KOPT-K1 (cell line): ENCODE data around the gene MAP4K4.

Experiments used
- H3K27ac ChIP-seq: fragments of 200-600 bp; sonication (generic); 2 replicates; pipeline ENCODE4 v1.5.1; 2016; ENCODE audit warnings: antibody characterized with exemption, mild to moderate bottlenecking, low read depth, low read length; ENCODE audit not compliant: poor library complexity, severe bottlenecking
- H3K36me3 ChIP-seq: fragments of 200-600 bp; sonication (generic); 2 replicates; pipeline ENCODE4 v1.5.1; 2017; ENCODE audit warnings: antibody characterized with exemption, mild to moderate bottlenecking, low read length, moderate library complexity; ENCODE audit not compliant: insufficient read depth
- H3K9me3 ChIP-seq: fragments of 200-600 bp; sonication (generic); 2 replicates; pipeline ENCODE4 v1.5.1; 2017; ENCODE audit warnings: antibody characterized with exemption, low read length, mild to moderate bottlenecking; ENCODE audit not compliant: insufficient read depth, poor library complexity, severe bottlenecking

The MAP4K4 gene

DNA sequence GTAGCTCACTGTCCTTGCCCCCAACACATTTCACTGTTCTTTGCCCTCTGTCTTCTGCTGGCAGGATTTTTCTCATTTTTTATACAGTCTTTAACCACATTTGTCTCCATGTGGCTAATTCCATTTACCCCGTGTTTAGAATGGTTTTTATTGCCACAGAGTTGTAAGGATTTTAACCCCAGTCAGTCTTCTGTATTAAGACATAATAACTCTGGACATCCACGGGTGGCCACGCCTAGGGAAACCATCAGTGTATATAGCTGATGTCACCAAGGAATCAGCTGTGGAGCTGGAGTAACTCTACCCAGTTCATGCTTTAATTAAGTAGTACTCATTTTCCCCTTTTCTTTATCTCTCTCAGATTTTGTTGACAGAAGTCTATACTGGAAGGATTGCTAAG is 139.8 kb downstream of the MAP4K4 start:
- H3K27ac ChIP-seq: no peak overlapping the region
- H3K36me3 ChIP-seq: peaks cover 84% of the 10 kb centered on the region
- no peaks in the 10 kb centered on the region for H3K9me3 ChIP-seq

DNA sequence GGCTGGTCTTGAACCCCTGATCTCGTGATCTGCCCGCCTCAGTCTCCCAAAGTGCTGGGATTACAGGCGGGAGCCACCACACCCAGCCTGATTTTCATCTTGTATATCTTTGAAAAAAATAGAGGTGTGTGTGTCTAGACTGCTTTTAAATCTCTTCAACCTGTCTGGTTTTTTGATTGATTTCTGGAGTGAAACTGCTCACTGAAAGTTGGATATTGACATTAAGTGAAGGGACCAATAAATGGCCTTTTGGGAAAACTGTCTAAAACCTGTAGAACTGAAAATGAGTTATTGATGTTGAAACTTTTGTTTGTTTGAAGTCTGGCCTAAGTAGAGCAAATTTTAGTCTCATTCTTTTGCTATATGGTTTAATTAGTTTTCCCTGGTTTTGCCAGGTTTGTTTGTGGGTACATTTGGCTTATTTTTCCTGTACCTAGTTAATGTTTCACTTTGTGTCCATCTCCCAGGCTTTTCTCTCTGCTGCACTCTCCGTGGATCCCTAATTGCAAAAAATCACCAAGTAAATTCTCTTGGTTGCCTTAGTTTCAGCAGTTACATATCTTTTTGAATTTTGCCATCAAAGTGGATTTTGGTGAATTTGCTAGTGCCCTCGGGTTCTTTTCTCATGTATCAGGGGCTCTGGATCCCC is 144.3 kb downstream of the MAP4K4 start:
- Histone ChIP-seq H3K27ac (no peak overlapping the region), H3K9me3 (no peaks in the 10 kb centered on the region), H3K36me3 (peaks cover 94% of the 10 kb centered on the region)

- Histone ChIP-seq H3K36me3 (peaks cover 93% of the 10 kb centered on the region), H3K9me3 (no peaks in the 10 kb centered on the region), H3K27ac (no peak overlapping the region)
These were observed 145.0 kb downstream of the MAP4K4 start for GRCh38 chr2:101842471-101842870.

- Histone ChIP-seq H3K36me3 (peaks cover 92% of the 10 kb centered on the region), H3K9me3 (no peaks in the 10 kb centered on the region), H3K27ac (no peak overlapping the region)
These were observed 145.5 kb downstream of the MAP4K4 start for GRCh38 chr2:101843048-101843447.

GRCh38 chr2:101843471-101843870 is 146.0 kb downstream of the MAP4K4 start:
- no peaks in the 10 kb centered on the region for H3K9me3 ChIP-seq
- peaks cover 92% of the 10 kb centered on the region for H3K36me3 ChIP-seq
- H3K27ac ChIP-seq: no peak overlapping the region

- Histone ChIP-seq H3K36me3 (peaks cover 92% of the 10 kb centered on the region), H3K27ac (no peak overlapping the region), H3K9me3 (no peaks in the 10 kb centered on the region)
These were observed 146.6 kb downstream of the MAP4K4 start for GRCh38 chr2:101844055-101844635.

- peaks cover 78% of the 10 kb centered on the region for H3K36me3 ChIP-seq
- H3K9me3 ChIP-seq: no peaks in the 10 kb centered on the region
- H3K27ac ChIP-seq: no peak overlapping the region
These were observed 149.5 kb downstream of the MAP4K4 start for GRCh38 chr2:101846973-101847372.

GRCh38 chr2:101847661-101848339 is 150.3 kb downstream of the MAP4K4 start:
- no peaks in the 10 kb centered on the region for H3K9me3 ChIP-seq
- H3K27ac ChIP-seq: no peak overlapping the region
- H3K36me3 ChIP-seq: peaks cover 77% of the 10 kb centered on the region

GRCh38 chr2:101848769-101849410 is 151.4 kb downstream of the MAP4K4 start:
- peaks cover 77% of the 10 kb centered on the region for H3K36me3 ChIP-seq
- H3K9me3 ChIP-seq: no peaks in the 10 kb centered on the region

GRCh38 chr2:101850450-101850849 is 152.9 kb downstream of the MAP4K4 start:
- Histone ChIP-seq H3K36me3 (peaks cover 70% of the 10 kb centered on the region), H3K27ac (no peak overlapping the region), H3K9me3 (no peaks in the 10 kb centered on the region)

More at GRCh38 chr2:101848769-101849410, 151.4 kb downstream of the MAP4K4 start:
- H3K27ac ChIP-seq: no peak overlapping the region

GRCh38 chr2:101850991-101851390 is 153.5 kb downstream of the MAP4K4 start:
- H3K36me3 ChIP-seq: peaks cover 70% of the 10 kb centered on the region
- H3K27ac ChIP-seq: no peak overlapping the region
- H3K9me3 ChIP-seq: no peaks in the 10 kb centered on the region

DNA sequence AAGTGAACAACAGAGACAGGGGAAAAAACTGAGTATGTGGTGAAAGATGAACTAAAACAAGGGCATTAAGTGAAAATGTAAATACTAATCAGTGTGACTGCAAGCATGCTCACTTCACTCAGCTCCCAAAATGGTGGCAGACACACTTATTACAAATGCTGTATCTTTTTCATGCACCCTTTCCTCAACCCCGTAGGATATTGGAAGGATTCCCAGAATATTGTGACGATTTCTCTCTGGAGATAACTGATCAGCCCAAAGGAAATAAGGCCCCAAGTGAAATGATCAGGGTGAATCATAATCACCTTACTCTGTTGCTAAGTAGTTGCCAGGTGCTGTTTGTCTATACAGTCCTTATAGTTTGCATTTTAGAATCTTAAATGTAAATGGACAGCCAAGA is 155.3 kb downstream of the MAP4K4 start:
- no peak overlapping the region for H3K27ac ChIP-seq
- no peaks in the 10 kb centered on the region for H3K9me3 ChIP-seq
- peaks cover 69% of the 10 kb centered on the region for H3K36me3 ChIP-seq

DNA sequence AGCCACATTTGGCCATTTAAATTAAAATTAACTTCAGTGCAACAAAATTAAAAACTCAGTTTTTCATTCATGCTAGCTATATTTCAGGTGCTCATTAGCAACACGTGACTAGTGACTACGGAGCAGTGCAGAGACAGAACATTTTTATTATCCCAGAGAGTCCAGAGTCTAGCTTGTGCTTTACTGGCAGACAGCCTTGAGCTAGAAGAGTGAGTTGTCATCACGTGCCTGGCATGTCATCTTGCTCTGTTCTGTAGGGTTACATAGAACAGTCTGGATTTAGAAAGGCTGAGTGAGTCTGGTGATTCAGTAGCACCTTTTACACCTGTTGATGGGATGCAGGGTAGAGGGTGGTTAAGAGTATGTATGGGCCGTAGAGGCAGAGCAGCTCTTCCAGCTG is 157.4 kb downstream of the MAP4K4 start:
- Histone ChIP-seq H3K9me3 (no peaks in the 10 kb centered on the region), H3K36me3 (peaks cover 70% of the 10 kb centered on the region)

DNA sequence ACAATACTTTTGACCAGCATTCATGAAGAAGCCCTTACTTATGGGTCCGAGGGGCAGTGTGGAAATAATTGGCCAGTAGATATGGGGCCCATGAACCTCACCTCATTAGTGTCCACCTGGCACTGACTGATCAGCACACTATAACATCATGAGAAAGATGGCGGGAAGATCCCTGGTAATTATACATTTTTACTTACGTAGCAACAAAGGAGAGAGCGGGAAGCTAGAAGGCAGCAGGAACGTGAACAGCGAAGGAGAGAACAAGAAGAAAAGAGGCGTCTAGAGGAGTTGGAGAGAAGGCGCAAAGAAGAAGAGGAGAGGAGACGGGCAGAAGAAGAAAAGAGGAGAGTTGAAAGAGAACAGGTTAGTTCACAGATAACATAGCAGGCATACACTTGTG is 158.3 kb downstream of the MAP4K4 start:
- peaks cover 79% of the 10 kb centered on the region for H3K36me3 ChIP-seq
- no peaks in the 10 kb centered on the region for H3K9me3 ChIP-seq
- H3K27ac ChIP-seq: no peak overlapping the region

More for the DNA sequence above, 157.4 kb downstream of the MAP4K4 start:
- no peak overlapping the region for H3K27ac ChIP-seq

DNA sequence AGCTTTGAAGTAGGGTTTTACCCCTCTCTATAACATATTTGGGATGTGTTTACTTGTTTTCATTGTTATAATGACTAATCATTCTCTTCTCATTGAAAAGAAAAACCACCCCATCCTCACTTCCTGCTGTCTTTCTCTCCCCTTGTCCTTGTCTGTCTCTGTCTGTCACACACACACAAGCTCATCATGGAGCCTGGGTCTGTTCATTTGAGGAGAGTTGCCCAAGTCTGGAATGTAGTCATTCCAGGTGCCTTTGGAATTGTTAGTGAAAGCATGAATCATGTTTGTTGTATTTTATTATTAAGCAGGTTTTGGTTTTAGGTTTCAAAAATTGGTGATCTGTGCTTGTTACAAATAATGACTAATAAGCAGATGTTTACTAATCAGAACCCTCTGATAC is 160.7 kb downstream of the MAP4K4 start:
- Histone ChIP-seq H3K36me3 (peaks cover 84% of the 10 kb centered on the region), H3K27ac (no peak overlapping the region), H3K9me3 (no peaks in the 10 kb centered on the region)
